MM.1S (cell line): ENCODE results near the gene SLC6A12.

Experiments used
- EZH2 ChIP-seq: fragments of 300-600 bp; sonication (generic); optimal IDR thresholded peaks from 2 replicates; pipeline ENCODE3; 2017; ENCODE audit warnings: low read depth, mild to moderate bottlenecking, antibody characterized with exemption, low read length, mixed read lengths
- EZH2phosphoT487 ChIP-seq: fragments of 300-600 bp; sonication (generic); IDR thresholded peaks from 2 replicates; pipeline ENCODE4 v1.6.1; 2018; ENCODE audit warnings: antibody characterized with exemption, low read length
- TF ChIP-seq, protein P1 (sequence below): fragments of 300-600 bp; sonication (generic); IDR thresholded peaks from 2 replicates; pipeline ENCODE4 v1.5.1; 2016; ENCODE audit warnings: antibody characterized with exemption, low read length, mixed read lengths

- no peak for TF ChIP-seq EZH2
- TF ChIP-seq, protein P1, sequence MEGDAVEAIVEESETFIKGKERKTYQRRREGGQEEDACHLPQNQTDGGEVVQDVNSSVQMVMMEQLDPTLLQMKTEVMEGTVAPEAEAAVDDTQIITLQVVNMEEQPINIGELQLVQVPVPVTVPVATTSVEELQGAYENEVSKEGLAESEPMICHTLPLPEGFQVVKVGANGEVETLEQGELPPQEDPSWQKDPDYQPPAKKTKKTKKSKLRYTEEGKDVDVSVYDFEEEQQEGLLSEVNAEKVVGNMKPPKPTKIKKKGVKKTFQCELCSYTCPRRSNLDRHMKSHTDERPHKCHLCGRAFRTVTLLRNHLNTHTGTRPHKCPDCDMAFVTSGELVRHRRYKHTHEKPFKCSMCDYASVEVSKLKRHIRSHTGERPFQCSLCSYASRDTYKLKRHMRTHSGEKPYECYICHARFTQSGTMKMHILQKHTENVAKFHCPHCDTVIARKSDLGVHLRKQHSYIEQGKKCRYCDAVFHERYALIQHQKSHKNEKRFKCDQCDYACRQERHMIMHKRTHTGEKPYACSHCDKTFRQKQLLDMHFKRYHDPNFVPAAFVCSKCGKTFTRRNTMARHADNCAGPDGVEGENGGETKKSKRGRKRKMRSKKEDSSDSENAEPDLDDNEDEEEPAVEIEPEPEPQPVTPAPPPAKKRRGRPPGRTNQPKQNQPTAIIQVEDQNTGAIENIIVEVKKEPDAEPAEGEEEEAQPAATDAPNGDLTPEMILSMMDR: no peak
- no peak for TF ChIP-seq EZH2phosphoT487
Measured at GRCh38 chr12:220946-221550, 7.1 kb upstream of the SLC6A12 start.
